Thyroid gland (tissue), 4 donors: Measurements from ENCODE around the gene KCNE4.

ENCODE experiments used
- CTCF ChIP-seq, 6 experiments: fragments of 200-600 bp in 3 of 6; fragments of 450-650 bp in 3 of 6; sonication (generic) in 3 of 6; IDR thresholded peaks; one replicate each; pipeline ENCODE4 v1.5.1; 2016 to 2019; ENCODE audit warnings: antibody characterized with exemption in 6 of 6, mild to moderate bottlenecking in 2 of 6, inconsistent platforms in 1 of 6, moderate library complexity in 1 of 6
- POLR2A ChIP-seq, 2 donors: fragments of 450-650 bp; IDR thresholded peaks; one replicate each; pipeline ENCODE4 v1.6.1; 2017; ENCODE audit warnings: antibody characterized with exemption in 2 of 2, mild to moderate bottlenecking in 2 of 2, moderate library complexity in 1 of 2

GRCh38 chr2:223065107-223065506, 13.1 kb downstream of the KCNE4 start:
- TF ChIP-seq CTCF (IDR thresholded peaks at IDR 0.05) = no peak
- TF ChIP-seq POLR2A (IDR thresholded peaks at IDR 0.05) = no peak
